Naive thymus-derived CD4-positive, alpha-beta T cell (primary cell): ENCODE data around the gene FAAP20. TPM values are rescaled to one million over a fixed set of nuclear protein-coding genes. Genes with fewer than 3 reads are reported as not detected.

Experiments used
- ATAC-seq: fragments of 150-1000 bp; cut with Tn5 transposase; 2 replicates; pipeline ENCODE4 v1.10.0; 2021; ENCODE audit warnings: mild to moderate bottlenecking, moderate library complexity
- CTCF ChIA-PET: fragments of 350-600 bp; sonication (Branson Sonifier 250); formaldehyde crosslinking; loops from one replicate; lab custom pipeline; 2021; ENCODE audit warnings: antibody characterized with exemption; lab: Charles Lee
- POLR2A ChIA-PET: fragments of 350-600 bp; sonication (Branson Sonifier 250); formaldehyde crosslinking; loops from one replicate; lab custom pipeline; 2021; ENCODE audit warnings: antibody characterized with exemption, inconsistent platforms; lab: Charles Lee
- DNase-seq, 9 donors: peaks; one replicate each; pipeline versions ENCODE4 v3.0.0 to v3.0.0-alpha.2; 2020 to 2022; ENCODE audit warnings: mixed read lengths in 1 of 9
- H3K27ac ChIP-seq: one replicate; pipeline ENCODE4 v1.7.0; 2013; ENCODE audit warnings: mild to moderate bottlenecking, low read depth, low read length, moderate library complexity
- H3K27me3 ChIP-seq, 2 donors: one replicate each; pipeline ENCODE4 v1.7.0; 2013; ENCODE audit warnings: low read length in 2 of 2, mild to moderate bottlenecking in 2 of 2, moderate library complexity in 2 of 2; ENCODE audit not compliant: control insufficient read depth in 2 of 2, insufficient read depth in 2 of 2
- H3K36me3 ChIP-seq, 3 experiments: 1 replicate in 2 of 3; 2 replicates in 1 of 3; pipeline ENCODE4 v1.7.0; 2013; ENCODE audit warnings: low read length in 3 of 3, mild to moderate bottlenecking in 3 of 3, moderate library complexity in 1 of 3; ENCODE audit not compliant: insufficient read depth in 3 of 3, control insufficient read depth in 2 of 3
- H3K4me1 ChIP-seq, 2 donors: one replicate each; pipeline ENCODE4 v1.7.0; 2013; ENCODE audit warnings: low read length in 2 of 2, mild to moderate bottlenecking in 2 of 2, moderate library complexity in 1 of 2; ENCODE audit not compliant: control insufficient read depth in 2 of 2, insufficient read depth in 2 of 2
- H3K4me3 ChIP-seq: 2 replicates; pipeline ENCODE4 v1.7.0; 2013; ENCODE audit warnings: mild to moderate bottlenecking, low read length
- H3K9me3 ChIP-seq, 3 experiments: 1 replicate in 2 of 3; 2 replicates in 1 of 3; pipeline ENCODE4 v1.7.0; 2013; ENCODE audit warnings: low read length in 3 of 3; ENCODE audit not compliant: control insufficient read depth in 2 of 3
- H3K27ac Mint-ChIP-seq, 9 donors: one replicate each; pipeline ENCODE4 v1.8.0; 2020 to 2022; ENCODE audit warnings: mixed read lengths in 9 of 9, mild to moderate bottlenecking in 8 of 9, moderate library complexity in 5 of 9, inconsistent platforms in 2 of 9
- H3K27me3 Mint-ChIP-seq, 5 donors: one replicate each; pipeline ENCODE4 v1.8.0; 2021 to 2022; ENCODE audit warnings: mixed read lengths in 5 of 5, mild to moderate bottlenecking in 1 of 5
- H3K36me3 Mint-ChIP-seq, 5 donors: one replicate each; pipeline ENCODE4 v1.8.0; 2020 to 2022; ENCODE audit warnings: mixed read lengths in 5 of 5, mild to moderate bottlenecking in 3 of 5, inconsistent platforms in 1 of 5
- H3K4me1 Mint-ChIP-seq, 7 donors: one replicate each; pipeline ENCODE4 v1.8.0; 2020 to 2022; ENCODE audit warnings: mixed read lengths in 7 of 7, mild to moderate bottlenecking in 3 of 7, inconsistent platforms in 1 of 7
- H3K4me3 Mint-ChIP-seq, 10 donors: one replicate each; pipeline ENCODE4 v1.8.0; 2020 to 2022; ENCODE audit warnings: mild to moderate bottlenecking in 10 of 10, mixed read lengths in 10 of 10, moderate library complexity in 6 of 10, inconsistent platforms in 2 of 10
- H3K9me3 Mint-ChIP-seq, 11 donors: one replicate each; pipeline ENCODE4 v1.8.0; 2020 to 2022; ENCODE audit warnings: mixed read lengths in 11 of 11, mild to moderate bottlenecking in 4 of 11, inconsistent platforms in 1 of 11, moderate library complexity in 1 of 11
- intact Hi-C, 2 donors: fragments of 100-400 bp; cut with micrococcal nuclease; formaldehyde crosslinking; loops; one replicate each; pipeline ENCODE4 v1.15.1; 2023
- polyA plus RNA-seq, 2 donors: library from polyadenylated mRNA; unstranded; fragments of 300-500 nt; fragmentation: Illumina TruSeq; gene quantifications; one replicate each; pipeline ENCODE4 v1.2.3, GENCODE V29; 2021
- total RNA-seq, 6 experiments: library from RNA in 5 of 6; stranded (reverse) in 5 of 6; gene quantifications; 1 replicate in 5 of 6; 2 replicates in 1 of 6; pipeline ENCODE4 v1.2.3 and lab custom pipeline; 2021 to 2026

The FAAP20 gene
- total and polyA plus RNA-seq, 7 experiments from 2014 or later: 43.2 to 77.0 (median 55.7) TPM

- DNase-seq (no peak), ATAC-seq (no peak)
- Mint-ChIP-seq H3K36me3 (peaks cover 0 to 20% (median 0%) of the 10 kb centered on the region in 5 donors), H3K27me3 (no peaks in the 10 kb centered on the region), H3K9me3 (no peaks in the 10 kb centered on the region), H3K4me3 (no peak overlapping the region), H3K27ac (no peak overlapping the region), H3K4me1 (peaks cover 0 to 8% (median 4%) of the 10 kb centered on the region in 7 donors)
- H3K27me3 ChIP-seq: no peaks in the 10 kb centered on the region
- peaks cover 0 to 15% (median 0%) of the 10 kb centered on the region in 3 experiments for H3K36me3 ChIP-seq
- H3K4me1 ChIP-seq: no peaks in the 10 kb centered on the region
- ChIA-PET CTCF (no interaction called here), POLR2A (no interaction called here)
- H3K4me3 ChIP-seq: no peak overlapping the region
- no peaks in the 10 kb centered on the region for H3K9me3 ChIP-seq
- H3K27ac ChIP-seq: no peak overlapping the region
- intact Hi-C loops: no loop called here
Measured at GRCh38 chr1:2172012-2172411, 22.6 kb downstream of the FAAP20 start.

GRCh38 chr1:2170211-2170610, 24.4 kb downstream of the FAAP20 start:
- intact Hi-C loops: no loop called here
- CTCF ChIA-PET: no interaction called here
- H3K27ac ChIP-seq: no peak overlapping the region

DNA sequence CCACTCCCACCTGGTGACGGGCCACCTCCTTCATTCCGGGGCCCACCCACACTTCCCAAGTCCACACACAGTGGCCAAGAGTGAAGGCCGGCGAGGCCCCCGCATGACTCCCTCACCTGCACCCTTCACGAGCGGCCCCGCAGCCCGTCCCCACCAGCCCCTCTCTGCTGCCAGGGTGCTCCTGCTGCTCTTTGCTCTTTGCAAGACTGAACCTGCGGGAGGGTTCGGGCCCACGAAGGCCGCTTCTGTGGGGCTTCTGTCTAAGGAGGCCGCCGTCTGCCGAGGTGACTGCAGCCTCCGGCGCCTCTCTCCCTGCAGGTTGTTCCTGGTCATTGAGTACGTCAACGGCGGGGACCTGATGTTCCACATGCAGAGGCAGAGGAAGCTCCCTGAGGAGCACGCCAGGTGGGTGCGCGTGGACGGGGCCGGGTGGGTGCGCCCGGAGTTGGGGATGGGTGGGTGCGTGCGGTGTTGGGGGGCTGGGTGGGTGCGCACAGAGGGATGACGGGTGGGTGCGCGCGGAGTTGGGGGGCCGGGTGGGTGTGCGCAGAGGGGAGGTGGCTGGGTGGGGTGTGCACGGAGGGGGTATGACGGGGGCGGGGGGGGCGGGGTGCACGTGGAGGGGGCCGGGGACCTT, 25.3 kb downstream of the FAAP20 start:
- Histone ChIP-seq H3K9me3 (no peaks in the 10 kb centered on the region), H3K4me1 (no peaks in the 10 kb centered on the region), H3K36me3 (peaks cover 0 to 12% (median 0%) of the 10 kb centered on the region in 3 experiments), H3K4me3 (no peak overlapping the region), H3K27me3 (no peaks in the 10 kb centered on the region), H3K27ac (no peak overlapping the region)
- peaks cover 0 to 20% (median 0%) of the 10 kb centered on the region in 5 donors for H3K36me3 Mint-ChIP-seq
- POLR2A ChIA-PET: no interaction called here
- ATAC-seq (no peak), DNase-seq (no peak)
- H3K27me3 Mint-ChIP-seq: no peaks in the 10 kb centered on the region
- no peak overlapping the region for H3K27ac Mint-ChIP-seq
- H3K4me1 Mint-ChIP-seq: peaks cover 0 to 4% (median 0%) of the 10 kb centered on the region in 7 donors
- CTCF ChIA-PET: no interaction called here
- H3K4me3 Mint-ChIP-seq: no peak overlapping the region
- intact Hi-C loops: no loop called here
- H3K9me3 Mint-ChIP-seq: no peaks in the 10 kb centered on the region

More at GRCh38 chr1:2170211-2170610, 24.4 kb downstream of the FAAP20 start:
- Histone ChIP-seq H3K9me3 (no peaks in the 10 kb centered on the region), H3K4me1 (no peaks in the 10 kb centered on the region), H3K27me3 (no peaks in the 10 kb centered on the region), H3K4me3 (no peak overlapping the region), H3K36me3 (peaks cover 0 to 12% (median 0%) of the 10 kb centered on the region in 3 experiments)
- ATAC-seq (no peak), DNase-seq (no peak)
- Mint-ChIP-seq H3K36me3 (peaks cover 0 to 13% (median 0%) of the 10 kb centered on the region in 5 donors), H3K9me3 (no peaks in the 10 kb centered on the region), H3K27ac (no peak overlapping the region), H3K27me3 (no peaks in the 10 kb centered on the region), H3K4me1 (peaks cover 0 to 8% (median 4%) of the 10 kb centered on the region in 7 donors), H3K4me3 (no peak overlapping the region)
- POLR2A ChIA-PET: no interaction called here

DNA sequence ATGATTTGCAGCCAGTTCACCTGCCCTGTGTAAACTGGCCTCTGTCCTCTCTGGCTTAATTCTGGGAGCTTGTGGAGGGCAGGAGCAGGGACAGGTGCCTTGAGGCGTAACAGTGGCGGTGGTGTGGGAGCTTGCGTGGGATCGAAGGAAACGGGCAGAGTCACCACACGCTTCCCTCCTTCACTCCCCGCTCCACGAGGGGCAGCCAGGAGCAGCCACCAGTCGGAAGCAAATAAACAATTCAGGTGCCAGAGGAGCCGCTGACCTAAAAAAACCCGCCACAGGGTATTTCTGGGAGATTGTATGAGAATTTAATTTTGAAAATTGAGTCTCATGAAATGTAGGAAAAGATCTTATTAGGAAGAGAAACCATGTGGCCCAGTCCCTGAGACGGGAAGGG, 26.0 kb downstream of the FAAP20 start:
- no peak for DNase-seq
- Histone ChIP-seq H3K9me3 (no peaks in the 10 kb centered on the region), H3K27ac (no peak overlapping the region), H3K4me3 (no peak overlapping the region), H3K4me1 (no peaks in the 10 kb centered on the region), H3K27me3 (no peaks in the 10 kb centered on the region), H3K36me3 (peaks cover 0 to 12% (median 0%) of the 10 kb centered on the region in 3 experiments)
- peaks cover 0 to 4% (median 0%) of the 10 kb centered on the region in 7 donors for H3K4me1 Mint-ChIP-seq
- ChIA-PET CTCF (no interaction called here), POLR2A (no interaction called here)
- H3K27me3 Mint-ChIP-seq: no peaks in the 10 kb centered on the region
- peaks cover 0 to 2% (median 0%) of the 10 kb centered on the region in 11 donors for H3K9me3 Mint-ChIP-seq
- H3K36me3 Mint-ChIP-seq: peaks cover 0 to 26% (median 0%) of the 10 kb centered on the region in 5 donors
- no peak overlapping the region for H3K4me3 Mint-ChIP-seq
- intact Hi-C loops: no loop called here
- ATAC-seq: no peak
- peak overlapping the region in 1 of 9 donors; percentile 67 for H3K27ac Mint-ChIP-seq

DNA sequence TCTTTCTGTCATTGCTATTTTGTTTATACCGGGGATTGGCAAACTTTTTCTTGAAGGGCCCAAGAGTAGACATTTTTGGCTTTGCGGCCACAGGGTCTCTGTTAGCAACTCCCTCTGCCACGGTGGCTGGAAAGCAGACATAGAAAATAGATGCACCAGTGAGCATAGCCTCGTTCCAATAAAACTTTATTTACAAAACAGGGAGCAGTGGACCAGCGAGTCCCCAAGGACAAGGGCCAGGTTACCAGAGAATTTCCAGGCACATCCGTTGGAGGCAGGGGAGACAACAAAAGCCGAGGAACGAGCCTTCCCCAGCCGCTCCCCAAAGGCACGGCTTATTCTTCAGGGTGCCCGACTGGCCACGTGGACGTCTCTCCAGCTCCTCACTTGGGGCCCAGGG, 26.5 kb downstream of the FAAP20 start:
- H3K27ac ChIP-seq: no peak overlapping the region
- no peaks in the 10 kb centered on the region for H3K9me3 ChIP-seq
- peaks cover 0 to 30% (median 1%) of the 10 kb centered on the region in 5 donors for H3K36me3 Mint-ChIP-seq
- no peak for ATAC-seq
- peaks cover 0 to 5% (median under 1%) of the 10 kb centered on the region in 7 donors for H3K4me1 Mint-ChIP-seq
- H3K27me3 Mint-ChIP-seq: no peaks in the 10 kb centered on the region
- DNase-seq: no peak
- peaks cover 0 to 3% (median 0%) of the 10 kb centered on the region in 11 donors for H3K9me3 Mint-ChIP-seq
- H3K27me3 ChIP-seq: no peaks in the 10 kb centered on the region
- POLR2A ChIA-PET: no interaction called here
- intact Hi-C loops: no loop called here
- H3K27ac Mint-ChIP-seq: no peak overlapping the region
- CTCF ChIA-PET: no interaction called here
- no peaks in the 10 kb centered on the region for H3K4me1 ChIP-seq
- peaks cover 0 to 14% (median 0%) of the 10 kb centered on the region in 3 experiments for H3K36me3 ChIP-seq
- H3K4me3 Mint-ChIP-seq: no peak overlapping the region
- H3K4me3 ChIP-seq: no peak overlapping the region

DNA sequence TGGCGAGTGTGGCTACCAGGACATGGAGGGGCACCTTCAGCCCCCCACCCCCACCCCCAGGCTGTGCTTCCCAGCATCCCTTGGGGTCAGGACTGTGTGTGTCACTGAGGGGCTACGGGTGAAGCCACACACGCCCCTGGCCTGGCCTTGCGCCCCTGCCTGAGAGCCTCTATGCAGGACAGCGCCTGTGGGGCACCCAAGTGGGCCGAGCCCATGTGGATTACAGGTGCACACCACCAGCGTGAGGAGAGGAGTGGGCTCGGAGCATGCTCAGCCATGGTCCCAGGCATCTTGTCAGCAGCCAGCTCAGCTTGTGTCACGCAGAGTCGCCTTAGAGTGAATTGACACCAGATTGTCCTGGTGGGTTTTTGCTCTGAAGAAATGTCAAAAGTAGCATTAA, 27.9 kb downstream of the FAAP20 start:
- H3K27ac Mint-ChIP-seq: no peak overlapping the region
- peaks cover 3 to 11% (median 8%) of the 10 kb centered on the region in 7 donors for H3K4me1 Mint-ChIP-seq
- no peak overlapping the region for H3K27ac ChIP-seq
- POLR2A ChIA-PET: no interaction called here
- peaks cover 0 to 32% (median 6%) of the 10 kb centered on the region in 5 donors for H3K36me3 Mint-ChIP-seq
- ATAC-seq (no peak), DNase-seq (no peak)
- no peaks in the 10 kb centered on the region for H3K27me3 ChIP-seq
- H3K36me3 ChIP-seq: peaks cover 0 to 6% (median 0%) of the 10 kb centered on the region in 3 experiments
- no peak overlapping the region for H3K4me3 Mint-ChIP-seq
- H3K4me1 ChIP-seq: no peaks in the 10 kb centered on the region
- CTCF ChIA-PET: interaction anchor here (0.6 kb wide), 1 partner anchor 27 kb away, joined by 4 read pairs; no protein-coding TSS in a partner anchor
- no peak overlapping the region for H3K4me3 ChIP-seq
- intact Hi-C loops: no loop called here
- H3K9me3 ChIP-seq: no peaks in the 10 kb centered on the region
- peaks cover 0 to 4% (median 0%) of the 10 kb centered on the region in 11 donors for H3K9me3 Mint-ChIP-seq
- no peaks in the 10 kb centered on the region for H3K27me3 Mint-ChIP-seq
